Activated CD4-positive, alpha-beta T cell treated with anti-CD3 and anti-CD28 coated beads for 36 hours (primary cell): ENCODE measurements around the gene MAP4K1. TPM values are rescaled to one million over a fixed set of nuclear protein-coding genes. Genes with fewer than 3 reads are reported as not detected.

ENCODE experiments used
- ATAC-seq: fragments of 200-7000 bp; cut with Tn5 transposase; one replicate; pipeline ENCODE4 v1.10.0; 2021; ENCODE audit warnings: mild to moderate bottlenecking, moderate library complexity
- CTCF ChIA-PET: fragments of 350-600 bp; sonication (Branson Sonifier 250); formaldehyde crosslinking; loops from one replicate; lab custom pipeline; 2021; ENCODE audit warnings: antibody characterized with exemption; lab: Charles Lee
- POLR2A ChIA-PET: fragments of 350-600 bp; sonication (Branson Sonifier 250); formaldehyde crosslinking; loops from one replicate; lab custom pipeline; 2021; ENCODE audit warnings: antibody characterized with exemption, inconsistent platforms; lab: Charles Lee
- DNase-seq: peaks from one replicate; pipeline ENCODE4 v3.0.0-alpha.2; 2020
- H3K27ac Mint-ChIP-seq: one replicate; pipeline ENCODE4 v1.8.0; 2021; ENCODE audit warnings: mixed read lengths
- H3K27me3 Mint-ChIP-seq: one replicate; pipeline ENCODE4 v1.8.0; 2021; ENCODE audit warnings: mixed read lengths
- H3K36me3 Mint-ChIP-seq: one replicate; pipeline ENCODE4 v1.8.0; 2021; ENCODE audit warnings: low read depth, mixed read lengths
- H3K4me1 Mint-ChIP-seq: one replicate; pipeline ENCODE4 v1.8.0; 2021; ENCODE audit warnings: mixed read lengths
- H3K4me3 Mint-ChIP-seq: one replicate; pipeline ENCODE4 v1.8.0; 2021; ENCODE audit warnings: mild to moderate bottlenecking, moderate library complexity, mixed read lengths
- H3K9me3 Mint-ChIP-seq: one replicate; pipeline ENCODE4 v1.8.0; 2021; ENCODE audit warnings: low read depth, mixed read lengths
- intact Hi-C, 2 experiments: fragments of 100-400 bp; cut with DNase I in 1 of 2; cut with micrococcal nuclease in 1 of 2; formaldehyde crosslinking; loops; one replicate each; pipeline versions ENCODE4 v1.14.2 to v1.15.1; 2022 to 2024; cut with DNase I, micrococcal nuclease
- total RNA-seq, 2 experiments: library from RNA; stranded (reverse); gene quantifications; one replicate each; pipeline ENCODE4 v1.2.3, GENCODE V29; 2021

The MAP4K1 gene
- total RNA-seq, 2 experiments from 2014 or later = 195 to 198 TPM

- Mint-ChIP-seq H3K4me1 (peaks cover 27% of the 10 kb centered on the region), H3K36me3 (no peaks in the 10 kb centered on the region), H3K4me3 (peak overlapping the region; percentile 63), H3K27ac (peak overlapping the region; percentile 61), H3K9me3 (peaks cover 2% of the 10 kb centered on the region), H3K27me3 (no peaks in the 10 kb centered on the region)
- intact Hi-C loops = loop anchor here (1.0 kb wide), 4 partner anchors 74 to 386 kb away; partner anchors contain the start of genes EIF3K (in 1 of the 2), MRPS12 (in 1 of the 2) and SARS2 (in 1 of the 2)
- CTCF ChIA-PET = interaction anchor here (0.6 to 2.7 kb wide), 13 partner anchors 9 to 396 kb away, joined by 3 to 32 read pairs (median 4); partner anchors contain the start of genes EIF3K and FAM98C
- POLR2A ChIA-PET = no interaction called here
- ATAC-seq (peak; percentile 89), DNase-seq (peak; percentile 72)
Measured at GRCh38 chr19:38543807-38544568, 73.8 kb downstream of the MAP4K1 start.

- peaks cover 5% of the 10 kb centered on the region for H3K36me3 Mint-ChIP-seq
- DNase-seq = no peak
- ChIA-PET POLR2A (no interaction called here), CTCF (interaction anchor here (0.6 to 2.7 kb wide), 10 partner anchors 8 to 397 kb away, joined by 3 to 32 read pairs (median 4); partner anchors contain the start of genes EIF3K and FAM98C)
- peak overlapping the region; percentile 63 for H3K4me3 Mint-ChIP-seq
- no peak for ATAC-seq
- intact Hi-C loops = no loop called here
- H3K27ac Mint-ChIP-seq = no peak overlapping the region
- no peaks in the 10 kb centered on the region for H3K27me3 Mint-ChIP-seq
- peaks cover 33% of the 10 kb centered on the region for H3K4me1 Mint-ChIP-seq
- H3K9me3 Mint-ChIP-seq = peaks cover 2% of the 10 kb centered on the region
Measured at GRCh38 chr19:38543286-38543806, 74.4 kb downstream of the MAP4K1 start.

GRCh38 chr19:38542040-38542439 is 75.7 kb downstream of the MAP4K1 start:
- DNase-seq (no peak), ATAC-seq (no peak)
- peaks cover 46% of the 10 kb centered on the region for H3K4me1 Mint-ChIP-seq
- no peak overlapping the region for H3K4me3 Mint-ChIP-seq
- no peaks in the 10 kb centered on the region for H3K27me3 Mint-ChIP-seq
- H3K27ac Mint-ChIP-seq = no peak overlapping the region
- intact Hi-C loops = no loop called here
- H3K36me3 Mint-ChIP-seq = peaks cover 6% of the 10 kb centered on the region
- ChIA-PET CTCF (interaction anchor here (0.5 kb wide), 1 partner anchor 107 kb away, joined by 3 read pairs; no protein-coding TSS in a partner anchor), POLR2A (no interaction called here)
- peaks cover 2% of the 10 kb centered on the region for H3K9me3 Mint-ChIP-seq

- Mint-ChIP-seq H3K4me1 (peaks cover 49% of the 10 kb centered on the region), H3K36me3 (peaks cover 8% of the 10 kb centered on the region), H3K27ac (peak overlapping the region; percentile 89), H3K27me3 (no peaks in the 10 kb centered on the region), H3K9me3 (peaks cover 12% of the 10 kb centered on the region), H3K4me3 (no peak overlapping the region)
- no peak for DNase-seq
- ChIA-PET CTCF (no interaction called here), POLR2A (no interaction called here)
- intact Hi-C loops = loop anchor here in 1 of 2 experiments (1.0 to 2.0 kb wide), 3 partner anchors 25 to 116 kb away; no protein-coding TSS in a partner anchor
- ATAC-seq = no peak
Measured at GRCh38 chr19:38539751-38540150, 78.0 kb downstream of the MAP4K1 start.

GRCh38 chr19:38538793-38539528 is 78.8 kb downstream of the MAP4K1 start:
- ATAC-seq = peak; percentile 87
- H3K4me3 Mint-ChIP-seq = peak overlapping the region; percentile 36
- intact Hi-C loops = loop anchor here in 1 of 2 experiments (1.0 to 2.0 kb wide), 3 partner anchors 24 to 116 kb away; no protein-coding TSS in a partner anchor
- DNase-seq = peak; percentile 49
- peaks cover 41% of the 10 kb centered on the region for H3K4me1 Mint-ChIP-seq
- peak overlapping the region; percentile 89 for H3K27ac Mint-ChIP-seq
- peaks cover 14% of the 10 kb centered on the region for H3K9me3 Mint-ChIP-seq
- ChIA-PET POLR2A (interaction anchor here (0.6 kb wide), 1 partner anchor 126 kb away, joined by 4 read pairs; no protein-coding TSS in a partner anchor), CTCF (interaction anchor here (0.7 to 1.2 kb wide), 3 partner anchors 12 to 1796 kb away, joined by 3 read pairs; no protein-coding TSS in a partner anchor)
- H3K36me3 Mint-ChIP-seq = peaks cover 12% of the 10 kb centered on the region
- H3K27me3 Mint-ChIP-seq = no peaks in the 10 kb centered on the region

- Mint-ChIP-seq H3K27ac (peak overlapping the region; percentile 89), H3K9me3 (peaks cover 14% of the 10 kb centered on the region), H3K36me3 (peaks cover 12% of the 10 kb centered on the region), H3K4me1 (peaks cover 38% of the 10 kb centered on the region), H3K4me3 (peak overlapping the region; percentile 36), H3K27me3 (no peaks in the 10 kb centered on the region)
- POLR2A ChIA-PET = no interaction called here
- ATAC-seq = no peak
- no peak for DNase-seq
- intact Hi-C loops = loop anchor here in 1 of 2 experiments (2.0 kb wide), 1 partner anchor 24 kb away; no protein-coding TSS in a partner anchor
- CTCF ChIA-PET = interaction anchor here (0.6 to 1.2 kb wide), 3 partner anchors 13 to 391 kb away, joined by 3 to 6 read pairs (median 3); no protein-coding TSS in a partner anchor
Measured at GRCh38 chr19:38538386-38538785, 79.4 kb downstream of the MAP4K1 start.

Other genes starting within 250 kb of the MAP4K1 start
- gene PSMD8, start 243.4 kb downstream of the MAP4K1 start, total RNA-seq = 100 to 1,000 TPM; 219 to 275 TPM
- under 1 TPM; 0.30 to 0.51 TPM for gene GGN, start 229.9 kb downstream of the MAP4K1 start, total RNA-seq
- gene SPRED3, start 229.3 kb downstream of the MAP4K1 start, total RNA-seq = 1 to 10 TPM; 3.0 to 4.5 TPM
- gene FAM98C, start 214.9 kb downstream of the MAP4K1 start, total RNA-seq = 10 to 100 TPM; 19.6 to 24.8 TPM
- gene RASGRP4, start 191.7 kb downstream of the MAP4K1 start, total RNA-seq = 1 to 10 TPM; 5.6 to 5.9 TPM
- gene RYR1, start 184.3 kb downstream of the MAP4K1 start, total RNA-seq = 1 to 10 TPM; 2.0 to 3.1 TPM
- gene EIF3K, start 1.2 kb upstream of the MAP4K1 start, total RNA-seq = 100 to 1,000 TPM; 269 to 297 TPM
- 100 to 1,000 TPM; 181 to 182 TPM for gene ACTN4, start 29.7 kb upstream of the MAP4K1 start, total RNA-seq
- gene CAPN12, start 126.5 kb upstream of the MAP4K1 start, total RNA-seq = 1 to 10 TPM; 4.4 to 4.9 TPM
- gene LGALS7, start 155.6 kb upstream of the MAP4K1 start, total RNA-seq = not detected
- gene LGALS7B, start 171.2 kb upstream of the MAP4K1 start, total RNA-seq = not detected
- gene LGALS4, start 195.0 kb upstream of the MAP4K1 start, total RNA-seq = 1 to 10 TPM in 1 of 2 experiments, under 1 TPM in 1; 0.59 to 1.1 TPM
- 100 to 1,000 TPM; 114 to 154 TPM for gene ECH1, start 213.8 kb upstream of the MAP4K1 start, total RNA-seq
- gene HNRNPL, start 232.0 kb upstream of the MAP4K1 start, total RNA-seq = 100 to 1,000 TPM; 714 to 722 TPM